ENCODE measurements around the gene GPA33.
A peak's percentile ranks its signal among the peaks of the same experiment; 100 is the strongest.

GPA33 gene

GRCh38 chr1:167043752-167044488, 46.3 kb downstream of the GPA33 start (continued):
- TF ChIP-seq ZNF707 (tag by site-specific recombination; IDR thresholded peaks at IDR 0.05) (no peak), IKZF3 (tag by site-specific recombination; IDR thresholded peaks at IDR 0.05) (peak; percentile 62; the same call in 1 of the 2 replicates), ZBTB49 (tag by site-specific recombination; IDR thresholded peaks at IDR 0.05; ENCODE audit: low read depth) (no peak), ATF2 (tag by site-specific recombination; IDR thresholded peaks at IDR 0.05; ENCODE audit: low read depth) (peak; percentile 95), PATZ1 (tag by site-specific recombination; IDR thresholded peaks at IDR 0.05) (peak; percentile 82), GLIS1 (tag by site-specific recombination; IDR thresholded peaks at IDR 0.05) (peak; percentile 76), ZBTB20 (tag by site-specific recombination; IDR thresholded peaks at IDR 0.05) (peak; percentile 65), ZNF600 (tag by site-specific recombination; IDR thresholded peaks at IDR 0.05) (0 out of 2 replicates have a peak, but pooled peaks have one; percentile 21), ZSCAN18 (tag by site-specific recombination; IDR thresholded peaks at IDR 0.05) (no peak), SP3 (tag by site-specific recombination; IDR thresholded peaks at IDR 0.05) (no peak), ZNF596 (tag by site-specific recombination; IDR thresholded peaks at IDR 0.05) (no peak), SP7 (tag by site-specific recombination; IDR thresholded peaks at IDR 0.05) (peak; percentile 53), ZNF341 (tag by site-specific recombination; IDR thresholded peaks at IDR 0.05; ENCODE audit: low read depth) (peak; percentile 73), BCL11B (tag by site-specific recombination; IDR thresholded peaks at IDR 0.05; ENCODE audit: low read depth) (no peak), ZNF16 (tag by site-specific recombination; IDR thresholded peaks at IDR 0.05; ENCODE audit: low read depth) (no peak), ZNF561 (tag by site-specific recombination; IDR thresholded peaks at IDR 0.05; ENCODE audit: borderline replicate concordance) (peak; percentile 56; the same call in 1 of the 2 replicates), ZNF133 (tag by site-specific recombination; IDR thresholded peaks at IDR 0.05) (no peak), ZNF530 (tag by site-specific recombination; IDR thresholded peaks at IDR 0.05; ENCODE audit: low read depth) (no peak), ZXDB (tag by site-specific recombination; IDR thresholded peaks at IDR 0.05) (peak; percentile 57; the same call in 1 of the 2 replicates), ZNF48 (tag by site-specific recombination; IDR thresholded peaks at IDR 0.05) (no peak)
- TF ChIP-seq, protein P1, sequence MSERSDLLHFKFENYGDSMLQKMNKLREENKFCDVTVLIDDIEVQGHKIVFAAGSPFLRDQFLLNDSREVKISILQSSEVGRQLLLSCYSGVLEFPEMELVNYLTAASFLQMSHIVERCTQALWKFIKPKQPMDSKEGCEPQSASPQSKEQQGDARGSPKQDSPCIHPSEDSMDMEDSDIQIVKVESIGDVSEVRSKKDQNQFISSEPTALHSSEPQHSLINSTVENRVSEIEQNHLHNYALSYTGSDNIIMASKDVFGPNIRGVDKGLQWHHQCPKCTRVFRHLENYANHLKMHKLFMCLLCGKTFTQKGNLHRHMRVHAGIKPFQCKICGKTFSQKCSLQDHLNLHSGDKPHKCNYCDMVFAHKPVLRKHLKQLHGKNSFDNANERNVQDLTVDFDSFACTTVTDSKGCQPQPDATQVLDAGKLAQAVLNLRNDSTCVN (tag by site-specific recombination; optimal IDR thresholded peaks at IDR 0.05) = peak; percentile 48
- TF ChIP-seq, protein P2, sequence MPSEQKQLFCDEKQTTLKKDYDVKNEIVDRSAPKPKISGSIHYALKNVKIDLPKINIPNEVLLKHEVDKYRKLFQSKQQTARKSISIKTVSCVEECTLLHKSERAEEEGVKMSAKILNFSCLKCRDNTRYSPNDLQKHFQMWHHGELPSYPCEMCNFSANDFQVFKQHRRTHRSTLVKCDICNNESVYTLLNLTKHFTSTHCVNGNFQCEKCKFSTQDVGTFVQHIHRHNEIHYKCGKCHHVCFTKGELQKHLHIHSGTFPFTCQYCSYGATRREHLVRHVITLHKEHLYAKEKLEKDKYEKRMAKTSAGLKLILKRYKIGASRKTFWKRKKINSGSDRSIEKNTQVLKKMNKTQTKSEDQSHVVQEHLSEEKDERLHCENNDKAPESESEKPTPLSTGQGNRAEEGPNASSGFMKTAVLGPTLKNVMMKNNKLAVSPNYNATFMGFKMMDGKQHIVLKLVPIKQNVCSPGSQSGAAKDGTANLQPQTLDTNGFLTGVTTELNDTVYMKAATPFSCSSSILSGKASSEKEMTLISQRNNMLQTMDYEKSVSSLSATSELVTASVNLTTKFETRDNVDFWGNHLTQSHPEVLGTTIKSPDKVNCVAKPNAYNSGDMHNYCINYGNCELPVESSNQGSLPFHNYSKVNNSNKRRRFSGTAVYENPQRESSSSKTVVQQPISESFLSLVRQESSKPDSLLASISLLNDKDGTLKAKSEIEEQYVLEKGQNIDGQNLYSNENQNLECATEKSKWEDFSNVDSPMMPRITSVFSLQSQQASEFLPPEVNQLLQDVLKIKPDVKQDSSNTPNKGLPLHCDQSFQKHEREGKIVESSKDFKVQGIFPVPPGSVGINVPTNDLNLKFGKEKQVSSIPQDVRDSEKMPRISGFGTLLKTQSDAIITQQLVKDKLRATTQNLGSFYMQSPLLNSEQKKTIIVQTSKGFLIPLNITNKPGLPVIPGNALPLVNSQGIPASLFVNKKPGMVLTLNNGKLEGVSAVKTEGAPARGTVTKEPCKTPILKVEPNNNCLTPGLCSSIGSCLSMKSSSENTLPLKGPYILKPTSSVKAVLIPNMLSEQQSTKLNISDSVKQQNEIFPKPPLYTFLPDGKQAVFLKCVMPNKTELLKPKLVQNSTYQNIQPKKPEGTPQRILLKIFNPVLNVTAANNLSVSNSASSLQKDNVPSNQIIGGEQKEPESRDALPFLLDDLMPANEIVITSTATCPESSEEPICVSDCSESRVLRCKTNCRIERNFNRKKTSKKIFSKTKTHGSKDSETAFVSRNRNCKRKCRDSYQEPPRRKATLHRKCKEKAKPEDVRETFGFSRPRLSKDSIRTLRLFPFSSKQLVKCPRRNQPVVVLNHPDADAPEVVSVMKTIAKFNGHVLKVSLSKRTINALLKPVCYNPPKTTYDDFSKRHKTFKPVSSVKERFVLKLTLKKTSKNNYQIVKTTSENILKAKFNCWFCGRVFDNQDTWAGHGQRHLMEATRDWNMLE (tag by site-specific recombination; conservative IDR thresholded peaks at IDR 0.05; ENCODE audit: low read depth) = peak; percentile 79
